Central memory CD8-positive, alpha-beta T cell (primary cell): Measurements from ENCODE around the gene RSPH9.

Experiments
- ATAC-seq: fragments of 150-1000 bp; cut with Tn5 transposase; replicated peaks from 2 replicates; pipeline ENCODE4 v1.10.0; 2022; ENCODE audit warnings: mild to moderate bottlenecking, moderate FRiP score, moderate number of reproducible peaks; ENCODE audit not compliant: poor library complexity, severe bottlenecking; ENCODE audit errors: extremely low read depth
- DNase-seq, 2 donors: peaks; one replicate each; pipeline ENCODE4 v3.0.0; 2021; ENCODE audit warnings: low spot score in 2 of 2
- H3K27ac Mint-ChIP-seq: one replicate; pipeline ENCODE4 v1.8.0; 2022; ENCODE audit warnings: low read depth, mild to moderate bottlenecking, moderate library complexity, mixed read lengths
- H3K27me3 Mint-ChIP-seq: one replicate; pipeline ENCODE4 v1.8.0; 2022; ENCODE audit warnings: mixed read lengths
- H3K36me3 Mint-ChIP-seq: one replicate; pipeline ENCODE4 v1.8.0; 2022; ENCODE audit warnings: mild to moderate bottlenecking, moderate library complexity, mixed read lengths; ENCODE audit not compliant: insufficient read depth
- H3K4me1 Mint-ChIP-seq: one replicate; pipeline ENCODE4 v1.8.0; 2022; ENCODE audit warnings: mixed read lengths
- H3K4me3 Mint-ChIP-seq: one replicate; pipeline ENCODE4 v1.8.0; 2022; ENCODE audit warnings: mild to moderate bottlenecking, moderate library complexity, mixed read lengths
- H3K9me3 Mint-ChIP-seq: one replicate; pipeline ENCODE4 v1.8.0; 2022; ENCODE audit warnings: mixed read lengths

The RSPH9 gene

GRCh38 chr6:43666196-43666920, 21.5 kb downstream of the RSPH9 start:
- Mint-ChIP-seq H3K27me3 (no peaks in the 10 kb centered on the region), H3K27ac (no peak overlapping the region), H3K4me1 (peaks cover 14% of the 10 kb centered on the region), H3K4me3 (no peak overlapping the region), H3K36me3 (peaks cover 14% of the 10 kb centered on the region), H3K9me3 (no peaks in the 10 kb centered on the region)
- ATAC-seq = no peak
- no peak for DNase-seq

- Mint-ChIP-seq H3K9me3 (no peaks in the 10 kb centered on the region), H3K27ac (peak overlapping the region; percentile 82), H3K4me3 (peak overlapping the region; percentile 55), H3K36me3 (peaks cover 18% of the 10 kb centered on the region), H3K4me1 (peaks cover 14% of the 10 kb centered on the region), H3K27me3 (no peaks in the 10 kb centered on the region)
- DNase-seq (peak; percentile 63 to 84), ATAC-seq (no peak)
Measured at GRCh38 chr6:43667245-43668150, 22.7 kb downstream of the RSPH9 start.

DNA sequence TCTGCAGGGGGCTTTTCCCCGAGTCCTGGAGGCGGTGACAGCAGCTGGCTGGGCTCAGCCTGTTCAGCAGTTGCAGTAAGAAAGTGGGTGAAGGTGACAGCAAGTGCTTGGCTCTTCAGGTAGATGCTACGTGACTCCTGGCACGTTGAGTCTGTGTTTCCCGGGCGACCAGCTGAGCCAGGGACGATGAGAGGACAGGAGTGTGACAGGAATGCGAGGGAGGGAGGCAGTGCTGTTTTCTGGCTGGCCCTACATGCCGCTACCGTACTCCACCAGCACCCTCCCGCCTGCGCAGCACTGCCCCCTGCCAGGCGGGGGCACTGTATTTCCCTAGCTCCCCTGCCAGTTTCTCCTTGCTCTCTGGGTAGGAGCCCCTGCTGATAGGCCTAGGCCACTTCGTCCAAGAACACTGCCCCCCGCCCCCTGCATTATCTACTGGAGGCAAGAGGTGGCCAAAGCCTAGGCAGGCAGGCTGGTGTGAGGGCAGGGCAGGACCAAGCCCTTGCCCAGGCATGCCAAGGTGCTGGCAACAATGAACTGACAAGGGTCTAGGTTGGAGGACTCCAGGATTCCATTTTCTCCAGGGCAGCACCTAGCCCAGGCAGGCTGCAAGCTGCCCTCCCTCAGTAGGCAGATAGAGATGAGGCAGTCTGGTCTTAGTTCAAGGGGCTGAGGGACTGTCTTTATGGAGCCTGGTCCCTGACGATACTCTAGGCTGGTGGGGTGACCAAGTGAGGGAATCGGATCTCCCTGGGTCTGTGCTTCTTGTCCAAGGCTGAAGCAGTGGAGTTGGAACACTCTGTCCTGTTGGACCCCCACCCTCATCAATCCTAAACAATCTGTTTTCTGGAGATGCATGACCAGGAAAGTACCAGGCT, 23.6 kb downstream of the RSPH9 start:
- H3K4me3 Mint-ChIP-seq = peak overlapping the region; percentile 7
- peaks cover 25% of the 10 kb centered on the region for H3K36me3 Mint-ChIP-seq
- DNase-seq (no peak), ATAC-seq (peak; percentile 53)
- no peaks in the 10 kb centered on the region for H3K9me3 Mint-ChIP-seq
- peaks cover 14% of the 10 kb centered on the region for H3K4me1 Mint-ChIP-seq
- H3K27ac Mint-ChIP-seq = peak overlapping the region; percentile 82
- no peaks in the 10 kb centered on the region for H3K27me3 Mint-ChIP-seq

GRCh38 chr6:43669050-43669921, 24.4 kb downstream of the RSPH9 start:
- DNase-seq (no peak), ATAC-seq (no peak)
- no peaks in the 10 kb centered on the region for H3K9me3 Mint-ChIP-seq
- H3K4me3 Mint-ChIP-seq = no peak overlapping the region
- peaks cover 28% of the 10 kb centered on the region for H3K36me3 Mint-ChIP-seq
- H3K27me3 Mint-ChIP-seq = no peaks in the 10 kb centered on the region
- H3K4me1 Mint-ChIP-seq = peaks cover 14% of the 10 kb centered on the region
- H3K27ac Mint-ChIP-seq = no peak overlapping the region

- Mint-ChIP-seq H3K4me3 (no peak overlapping the region), H3K36me3 (peaks cover 28% of the 10 kb centered on the region), H3K27me3 (no peaks in the 10 kb centered on the region), H3K9me3 (no peaks in the 10 kb centered on the region), H3K4me1 (peaks cover 14% of the 10 kb centered on the region), H3K27ac (peak overlapping the region; percentile 32)
- ATAC-seq (no peak), DNase-seq (no peak)
Measured at GRCh38 chr6:43669922-43670622, 25.2 kb downstream of the RSPH9 start.

DNA sequence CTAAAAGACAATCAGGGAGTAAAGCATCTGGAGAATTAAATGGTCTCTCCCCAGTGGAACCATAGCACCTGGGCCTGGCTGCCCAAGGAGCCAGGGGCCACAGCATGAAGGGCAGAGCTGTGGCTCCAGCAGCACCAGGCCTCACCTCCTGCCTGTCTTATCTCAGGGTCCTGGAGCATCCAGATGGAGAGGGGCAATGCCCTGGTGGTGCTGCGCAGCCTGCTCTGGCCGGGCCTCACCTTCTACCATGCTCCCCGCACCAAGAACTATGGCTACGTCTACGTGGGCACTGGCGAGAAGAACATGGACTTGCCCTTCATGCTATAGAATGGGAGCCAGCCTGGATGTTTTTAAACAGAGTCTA, 25.8 kb downstream of the RSPH9 start:
- Mint-ChIP-seq H3K4me3 (no peak overlapping the region), H3K27me3 (no peaks in the 10 kb centered on the region), H3K27ac (peak overlapping the region; percentile 32), H3K36me3 (peaks cover 28% of the 10 kb centered on the region), H3K4me1 (peaks cover 14% of the 10 kb centered on the region), H3K9me3 (no peaks in the 10 kb centered on the region)
- no peak for DNase-seq
- ATAC-seq = no peak

- Mint-ChIP-seq H3K27ac (peak overlapping the region; percentile 32), H3K9me3 (no peaks in the 10 kb centered on the region), H3K4me3 (no peak overlapping the region), H3K27me3 (no peaks in the 10 kb centered on the region), H3K4me1 (peaks cover 14% of the 10 kb centered on the region), H3K36me3 (peaks cover 32% of the 10 kb centered on the region)
- DNase-seq (no peak), ATAC-seq (no peak)
Measured at GRCh38 chr6:43671011-43671800, 26.4 kb downstream of the RSPH9 start.

GRCh38 chr6:43671801-43672690, 27.2 kb downstream of the RSPH9 start:
- no peaks in the 10 kb centered on the region for H3K27me3 Mint-ChIP-seq
- peaks cover 34% of the 10 kb centered on the region for H3K36me3 Mint-ChIP-seq
- H3K4me1 Mint-ChIP-seq = peaks cover 13% of the 10 kb centered on the region
- H3K9me3 Mint-ChIP-seq = no peaks in the 10 kb centered on the region
- H3K4me3 Mint-ChIP-seq = no peak overlapping the region
- ATAC-seq (no peak), DNase-seq (no peak)
- no peak overlapping the region for H3K27ac Mint-ChIP-seq

GRCh38 chr6:43673444-43674084, 28.7 kb downstream of the RSPH9 start:
- H3K9me3 Mint-ChIP-seq = no peaks in the 10 kb centered on the region
- DNase-seq = no peak
- ATAC-seq = no peak
- H3K36me3 Mint-ChIP-seq = peaks cover 36% of the 10 kb centered on the region
- no peaks in the 10 kb centered on the region for H3K27me3 Mint-ChIP-seq
- peak overlapping the region; percentile 8 for H3K4me3 Mint-ChIP-seq
- no peak overlapping the region for H3K27ac Mint-ChIP-seq
- no peaks in the 10 kb centered on the region for H3K4me1 Mint-ChIP-seq

DNA sequence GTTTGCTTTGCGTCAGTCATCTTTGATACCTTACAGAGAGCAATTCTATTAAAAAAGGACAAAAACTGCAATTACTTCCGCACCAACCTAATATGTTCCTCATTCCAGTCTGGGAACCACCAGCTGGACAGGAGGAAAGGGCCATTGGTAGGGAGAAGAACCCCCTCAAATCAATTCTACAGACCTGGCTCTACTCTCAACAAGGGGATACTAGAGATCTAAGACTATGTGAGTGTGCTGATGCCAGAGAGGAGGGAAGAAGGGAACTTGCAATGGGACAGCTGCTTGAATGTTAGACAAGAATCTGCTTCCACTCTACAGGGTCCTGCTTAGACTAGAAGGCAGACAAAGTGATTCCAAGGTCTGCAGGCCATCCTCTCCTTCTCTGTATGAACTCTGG, 29.5 kb downstream of the RSPH9 start:
- Mint-ChIP-seq H3K9me3 (no peaks in the 10 kb centered on the region), H3K27ac (no peak overlapping the region)

More for the DNA sequence above, 29.5 kb downstream of the RSPH9 start:
- no peaks in the 10 kb centered on the region for H3K27me3 Mint-ChIP-seq
- ATAC-seq (no peak), DNase-seq (no peak)
- H3K36me3 Mint-ChIP-seq = peaks cover 32% of the 10 kb centered on the region
- no peak overlapping the region for H3K4me3 Mint-ChIP-seq
- no peaks in the 10 kb centered on the region for H3K4me1 Mint-ChIP-seq
